Endothelial cell of umbilical vein (primary cell): ENCODE results near the gene SMIM44. TPM values are rescaled to one million over a fixed set of nuclear protein-coding genes. Genes with fewer than 3 reads are reported as not detected.

Experiments
- BruUV-seq: library from RNA; stranded (reverse); fragments of 400-500 nt; replicated peaks from 2 replicates; lab custom pipeline; 2021; lab: Mats Ljungman, UMichigan
- CTCF ChIA-PET: fragments of 300-600, 350-600 bp; sonication (Branson Sonifier 250); formaldehyde crosslinking; loops from one replicate; lab custom pipeline; 2021; ENCODE audit warnings: antibody characterized with exemption, inconsistent platforms; lab: Charles Lee
- POLR2A ChIA-PET: fragments of 300-600, 350-600 bp; sonication (Branson Sonifier 250); formaldehyde crosslinking; loops from one replicate; lab custom pipeline; 2021; ENCODE audit warnings: antibody characterized with exemption, inconsistent platforms; lab: Charles Lee
- DNase-seq: peaks from one replicate; pipeline ENCODE4 v3.0.0-alpha.2; 2011; ENCODE audit warnings: low read depth, low spot score
- FAIRE-seq: peaks from 2 replicates; lab custom pipeline; 2011; peaks lifted over from hg19 to GRCh38; lab: Jason Lieb, UNC
- H2AFZ ChIP-seq: 2 replicates; pipeline ENCODE4 v1.6.0; 2012; ENCODE audit warnings: low read depth, low read length, control low read depth, inconsistent platforms
- H3K27ac ChIP-seq: 2 replicates; pipeline ENCODE4 v1.5.1; 2011; ENCODE audit warnings: low read depth, mild to moderate bottlenecking, control low read depth, low read length, moderate library complexity; ENCODE audit not compliant: insufficient read depth
- H3K27me3 ChIP-seq, 2 experiments: 2 replicates each; pipeline versions ENCODE4 v1.6.0 to v1.6.1; 2011; ENCODE audit warnings: low read length in 2 of 2, mixed read lengths in 1 of 2; ENCODE audit not compliant: control insufficient read depth in 2 of 2, insufficient read depth in 2 of 2
- H3K36me3 ChIP-seq, 2 experiments: 2 replicates in 1 of 2; 3 replicates in 1 of 2; pipeline ENCODE4 v1.5.1; 2011; ENCODE audit warnings: low read length in 2 of 2, mild to moderate bottlenecking in 1 of 2, moderate library complexity in 1 of 2; ENCODE audit not compliant: control insufficient read depth in 2 of 2, insufficient read depth in 2 of 2; ENCODE audit errors: extremely low read depth in 1 of 2
- H3K4me1 ChIP-seq: 3 replicates; pipeline ENCODE4 v1.5.1; 2011; ENCODE audit warnings: mild to moderate bottlenecking, low read length; ENCODE audit not compliant: control insufficient read depth, insufficient read depth; ENCODE audit errors: extremely low read depth
- H3K4me2 ChIP-seq: 2 replicates; pipeline ENCODE4 v1.6.1; 2011; ENCODE audit warnings: low read length, control low read depth, mixed read lengths; ENCODE audit not compliant: insufficient read depth
- H3K4me3 ChIP-seq, 3 experiments: fragments of 200-600 bp in 1 of 3; sonication (generic), shearing (Covaris generic) in 1 of 3; replicated peaks in 1 of 3; 2 replicates each; pipeline ENCODE4 v1.5.1; 2011 to 2016; ENCODE audit warnings: control low read depth in 3 of 3, low read length in 3 of 3, mild to moderate bottlenecking in 2 of 3, inconsistent platforms in 1 of 3, low read depth in 1 of 3, moderate library complexity in 1 of 3; ENCODE audit not compliant: insufficient read depth in 1 of 3
- H3K79me2 ChIP-seq: 2 replicates; pipeline ENCODE4 v1.6.0; 2012; ENCODE audit warnings: low read length, inconsistent platforms; ENCODE audit not compliant: control insufficient read depth, insufficient read depth
- H3K9ac ChIP-seq: replicated peaks from 2 replicates; pipeline ENCODE3; 2011; ENCODE audit warnings: low read length, control low read depth; ENCODE audit not compliant: insufficient read depth; ENCODE audit errors: extremely low read depth
- H3K9me1 ChIP-seq: replicated peaks from 3 replicates; pipeline ENCODE4 v1.6.0; 2011; ENCODE audit warnings: mild to moderate bottlenecking, low read length; ENCODE audit not compliant: control insufficient read depth, insufficient read depth; ENCODE audit errors: extremely low read depth
- H3K9me3 ChIP-seq: replicated peaks from 2 replicates; pipeline ENCODE4 v1.5.1; 2012; ENCODE audit warnings: low read length, inconsistent platforms; ENCODE audit not compliant: control insufficient read depth, insufficient read depth
- H4K20me1 ChIP-seq: replicated peaks from 2 replicates; pipeline ENCODE3; 2011; ENCODE audit warnings: mild to moderate bottlenecking, low read length; ENCODE audit not compliant: control insufficient read depth, insufficient read depth; ENCODE audit errors: extremely low read depth
- CTCF ChIP-seq, 2 donors: IDR thresholded peaks; 1 replicate in 1 of 2; 2 replicates in 1 of 2; pipeline ENCODE4 v1.5.1; 2011; ENCODE audit warnings: low read length in 2 of 2, mild to moderate bottlenecking in 2 of 2, moderate library complexity in 2 of 2, control low read depth in 1 of 2, inconsistent platforms in 1 of 2, low read depth in 1 of 2; ENCODE audit not compliant: insufficient read depth in 1 of 2; ENCODE audit errors: extremely low read depth in 1 of 2
- EZH2 ChIP-seq: IDR thresholded peaks from 2 replicates; pipeline ENCODE4 v1.6.1; 2012; ENCODE audit warnings: borderline replicate concordance, low read depth, mild to moderate bottlenecking, moderate library complexity, low read length, inconsistent platforms; ENCODE audit not compliant: severe bottlenecking
- POLR2A ChIP-seq: IDR thresholded peaks from 2 replicates; pipeline ENCODE4 v1.6.1; 2012; ENCODE audit warnings: low read depth, mild to moderate bottlenecking, control low read depth, low read length
- dilution Hi-C: fragments of 300-500 bp; cut with MboI; formaldehyde crosslinking; loops from one replicate; pipeline ENCODE4 v1.15.0; 2019; ENCODE audit warnings: low sequenced_read_pairs; ENCODE audit not compliant: extremely low pct_ligation_motif_present
- intact Hi-C: fragments of 100-400 bp; cut with micrococcal nuclease; formaldehyde crosslinking; loops from one replicate; pipeline ENCODE4 v1.10.0; 2022
- polyA plus RNA-seq, 4 experiments: library from polyadenylated mRNA; depleted of rRNA in 3 of 4; stranded (reverse) in 3 of 4; unstranded in 1 of 4; fragments of >200 nt; gene quantifications; 2 replicates each; pipeline versions ENCODE4 v1.2.1 to v1.2.3, GENCODE V29; 2011 to 2012; ENCODE audit warnings: missing spikeins in 1 of 4
- total RNA-seq: library from RNA; stranded (reverse); gene quantifications from 2 replicates; pipeline ENCODE4 v1.2.3, GENCODE V29; 2021
- TF ChIP-seq, protein P1 (sequence below): IDR thresholded peaks from 2 replicates; pipeline ENCODE4 v1.6.1; 2011; ENCODE audit not compliant: insufficient read depth, insufficient read length

The SMIM44 gene
- total and polyA plus RNA-seq, 2 donors (not counting 3 experiments of a cell fraction or from before 2014, with no cell fraction given): not detected

- POLR2A ChIA-PET: no interaction called here
- dilution Hi-C loops: no loop called here
Observed at GRCh38 chr19:3470500-3471128, 12.6 kb downstream of the SMIM44 start.

More at GRCh38 chr19:3470500-3471128, 12.6 kb downstream of the SMIM44 start:
- Histone ChIP-seq H3K4me2 (no peak overlapping the region), H3K4me3 (no peak overlapping the region), H3K9ac (no peak overlapping the region), H3K9me3 (no peaks in the 10 kb centered on the region), H2AFZ (no peak overlapping the region), H3K4me1 (no peaks in the 10 kb centered on the region), H3K27ac (no peak overlapping the region), H3K36me3 (no peaks in the 10 kb centered on the region), H3K79me2 (no peaks in the 10 kb centered on the region), H4K20me1 (no peaks in the 10 kb centered on the region), H3K27me3 (no peaks in the 10 kb centered on the region), H3K9me1 (no peaks in the 10 kb centered on the region)
- no TSS peak for BruUV-seq
- TF ChIP-seq CTCF (IDR thresholded peaks at IDR 0.05; ENCODE audit: extremely low read depth in 1 of 2, insufficient read depth in 1 of 2, low read depth in 1 of 2, low read length in 2 of 2): no peak
- no peak for TF ChIP-seq EZH2
- TF ChIP-seq POLR2A: no peak
- TF ChIP-seq, protein P1, sequence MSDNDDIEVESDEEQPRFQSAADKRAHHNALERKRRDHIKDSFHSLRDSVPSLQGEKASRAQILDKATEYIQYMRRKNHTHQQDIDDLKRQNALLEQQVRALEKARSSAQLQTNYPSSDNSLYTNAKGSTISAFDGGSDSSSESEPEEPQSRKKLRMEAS: no peak
- FAIRE-seq (no peak), DNase-seq (no peak)
- intact Hi-C loops: loop anchor here (5.0 kb wide), 1 partner anchor 163 kb away; no protein-coding TSS in a partner anchor
- CTCF ChIA-PET: interaction anchor here (0.8 to 3.9 kb wide), 14 partner anchors 12 to 168 kb away, joined by 3 to 39 read pairs (median 4); partner anchors contain the start of gene SMIM44
